Left lung (tissue), 10 donors: ENCODE data around the gene CXCL10. TPM values are rescaled to one million over a fixed set of nuclear protein-coding genes. Genes with fewer than 3 reads are reported as not detected.

Experiments used
- ATAC-seq: fragments of 200-7000 bp; cut with Tn5 transposase; one replicate; pipeline ENCODE4 v1.9.1; 2020; ENCODE audit warnings: moderate library complexity
- DNase-seq, 4 donors: peaks; one replicate each; pipeline ENCODE4 v3.0.0-alpha.2; 2013 to 2020
- H3K27ac ChIP-seq, 2 donors: fragments of 200-600 bp; sonication (generic) in 1 of 2; one replicate each; pipeline versions ENCODE4 v1.5.0 to v1.8.0; 2020 to 2021
- H3K27me3 ChIP-seq, 2 donors: fragments of 200-600 bp; sonication (generic) in 1 of 2; one replicate each; pipeline versions ENCODE4 v1.5.0 to v1.8.0; 2020 to 2021
- H3K36me3 ChIP-seq, 2 donors: fragments of 200-600 bp; sonication (generic) in 1 of 2; one replicate each; pipeline versions ENCODE4 v1.5.0 to v1.8.0; 2020 to 2021
- H3K4me1 ChIP-seq, 2 donors: fragments of 200-600 bp; one replicate each; pipeline ENCODE4 v1.8.0; 2021
- H3K4me3 ChIP-seq, 2 donors: fragments of 200-600 bp; sonication (generic) in 1 of 2; one replicate each; pipeline versions ENCODE4 v1.5.0 to v1.8.0; 2020 to 2021; ENCODE audit warnings: mild to moderate bottlenecking in 1 of 2
- H3K9me3 ChIP-seq, 2 donors: fragments of 200-600 bp; sonication (generic) in 1 of 2; one replicate each; pipeline versions ENCODE4 v1.5.0 to v1.8.0; 2020 to 2021
- intact Hi-C, 2 donors: fragments of 100-400 bp; cut with DNase I; formaldehyde crosslinking; loops; one replicate each; pipeline versions ENCODE4 v1.11.2 to v1.14.2; 2022
- polyA plus RNA-seq, 6 donors: library from polyadenylated mRNA; unstranded; fragments of 120-200 nt; gene quantifications; one replicate each; pipeline ENCODE4 v1.2.1, GENCODE V29; 2013; ENCODE audit not compliant: insufficient read length in 6 of 6
- total RNA-seq, 2 donors: library from RNA; stranded (reverse); fragmentation: NEBNext Ultra II Directional; extraction: Animal tissue kit (Norgen Biotek cat#: 25700); gene quantifications; one replicate each; pipeline ENCODE4 v1.2.1, GENCODE V29; 2021
- TF ChIP-seq, protein P1 (sequence below), 2 donors: fragments of 200-600 bp; sonication (generic) in 1 of 2; IDR thresholded peaks; one replicate each; pipeline versions ENCODE4 v1.5.0 to v1.8.0; 2021; ENCODE audit warnings: antibody characterized with exemption in 2 of 2
- donor health status: DM: no; HTN: yes; CAD: no.
- donor health status: DM: no; HTN: no; CAD: no.

CXCL10 gene
- total and polyA plus RNA-seq, 8 donors = 0.94 to 31.6 (median 2.1) TPM

DNA sequence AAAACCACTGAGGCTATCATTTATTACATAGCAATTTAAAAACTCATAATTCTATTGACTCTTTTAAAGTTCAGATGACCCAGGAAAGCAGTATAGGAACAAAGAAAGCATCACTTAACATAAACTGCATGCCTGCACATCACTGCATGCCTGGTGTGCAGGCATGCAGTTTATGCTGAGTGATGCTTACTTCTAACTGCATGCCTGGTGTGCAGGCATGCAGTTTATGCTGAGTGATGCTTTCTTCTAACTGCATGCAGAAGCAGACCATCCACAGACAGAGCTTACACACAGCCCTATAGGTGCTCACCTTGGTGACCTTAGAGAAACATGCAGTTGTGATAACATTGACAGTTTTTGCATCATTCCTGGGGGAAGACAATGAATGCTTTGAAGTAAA lies 49.5 kb downstream of the CXCL10 start:
- no peaks in the 10 kb centered on the region for H3K4me1 ChIP-seq
- TF ChIP-seq, protein P1, sequence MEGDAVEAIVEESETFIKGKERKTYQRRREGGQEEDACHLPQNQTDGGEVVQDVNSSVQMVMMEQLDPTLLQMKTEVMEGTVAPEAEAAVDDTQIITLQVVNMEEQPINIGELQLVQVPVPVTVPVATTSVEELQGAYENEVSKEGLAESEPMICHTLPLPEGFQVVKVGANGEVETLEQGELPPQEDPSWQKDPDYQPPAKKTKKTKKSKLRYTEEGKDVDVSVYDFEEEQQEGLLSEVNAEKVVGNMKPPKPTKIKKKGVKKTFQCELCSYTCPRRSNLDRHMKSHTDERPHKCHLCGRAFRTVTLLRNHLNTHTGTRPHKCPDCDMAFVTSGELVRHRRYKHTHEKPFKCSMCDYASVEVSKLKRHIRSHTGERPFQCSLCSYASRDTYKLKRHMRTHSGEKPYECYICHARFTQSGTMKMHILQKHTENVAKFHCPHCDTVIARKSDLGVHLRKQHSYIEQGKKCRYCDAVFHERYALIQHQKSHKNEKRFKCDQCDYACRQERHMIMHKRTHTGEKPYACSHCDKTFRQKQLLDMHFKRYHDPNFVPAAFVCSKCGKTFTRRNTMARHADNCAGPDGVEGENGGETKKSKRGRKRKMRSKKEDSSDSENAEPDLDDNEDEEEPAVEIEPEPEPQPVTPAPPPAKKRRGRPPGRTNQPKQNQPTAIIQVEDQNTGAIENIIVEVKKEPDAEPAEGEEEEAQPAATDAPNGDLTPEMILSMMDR (IDR thresholded peaks at IDR 0.05) = no peak

More for the DNA sequence above, 49.5 kb downstream of the CXCL10 start:
- peaks cover 4 to 100% of the 10 kb centered on the region in 2 donors for H3K36me3 ChIP-seq
- intact Hi-C loops = no loop called here
- no peaks in the 10 kb centered on the region for H3K27me3 ChIP-seq
- H3K4me3 ChIP-seq = no peak overlapping the region
- no peak overlapping the region for H3K27ac ChIP-seq
- ATAC-seq = no peak
- DNase-seq = no peak
- peaks cover 0 to 4% of the 10 kb centered on the region in 2 donors for H3K9me3 ChIP-seq

Other genes with a start within 250 kb of the CXCL10 start
- gene PPEF2, start 121.0 kb downstream of the CXCL10 start, total RNA-seq = not detected
- gene PPEF2, start 121.0 kb downstream of the CXCL10 start, polyA plus RNA-seq = under 1 TPM in 4 of 6 donors, not detected in 2; 0.06 to 0.54 (median 0.26) TPM
- gene NAAA, start 82.5 kb downstream of the CXCL10 start, total RNA-seq = 10 to 100 TPM; 25.1 to 25.9 TPM
- gene NAAA, start 82.5 kb downstream of the CXCL10 start, polyA plus RNA-seq = 10 to 100 TPM in 2 of 6 donors, 1 to 10 TPM in 4; 6.8 to 17.0 (median 8.8) TPM
- gene SDAD1, start 32.6 kb downstream of the CXCL10 start, total RNA-seq = 10 to 100 TPM; 26.2 to 35.9 TPM
- 10 to 100 TPM; 32.0 to 37.7 (median 34.4) TPM for gene SDAD1, start 32.6 kb downstream of the CXCL10 start, polyA plus RNA-seq
- gene CXCL9, start 16.0 kb downstream of the CXCL10 start, total RNA-seq = 1 to 10 TPM; 1.1 to 4.1 TPM
- gene CXCL9, start 16.0 kb downstream of the CXCL10 start, polyA plus RNA-seq = 1 to 10 TPM in 2 of 6 donors, under 1 TPM in 4; 0.53 to 1.7 (median 0.87) TPM
- gene CXCL11, start 12.6 kb upstream of the CXCL10 start, total RNA-seq = 1 to 10 TPM in 1 of 2 donors, under 1 TPM in 1; 0.41 to 1.9 TPM
- gene CXCL11, start 12.6 kb upstream of the CXCL10 start, polyA plus RNA-seq = under 1 TPM in 5 of 6 donors, not detected in 1; 0.08 to 0.44 (median 0.21) TPM
- not detected for gene ART3, start 51.2 kb upstream of the CXCL10 start, total RNA-seq
- under 1 TPM; 0.15 to 0.62 (median 0.36) TPM for gene ART3, start 51.2 kb upstream of the CXCL10 start, polyA plus RNA-seq
- gene NUP54, start 124.9 kb upstream of the CXCL10 start, total RNA-seq = 10 to 100 TPM; 26.8 to 36.2 TPM
- 100 to 1,000 TPM in 2 of 6 donors, 10 to 100 TPM in 4; 81.5 to 118 (median 93.1) TPM for gene NUP54, start 124.9 kb upstream of the CXCL10 start, polyA plus RNA-seq
- 100 to 1,000 TPM; 219 to 223 TPM for gene SCARB2, start 190.3 kb upstream of the CXCL10 start, total RNA-seq
- 100 to 1,000 TPM; 212 to 266 (median 241) TPM for gene SCARB2, start 190.3 kb upstream of the CXCL10 start, polyA plus RNA-seq
- 1 to 10 TPM; 3.2 TPM for gene FAM47E, start 228.2 kb upstream of the CXCL10 start, total RNA-seq
- 1 to 10 TPM; 5.2 to 8.5 (median 6.7) TPM for gene FAM47E, start 228.2 kb upstream of the CXCL10 start, polyA plus RNA-seq